WERI-Rb-1 (cell line): ENCODE measurements around the gene RAD9A.

Experiments
- DNase-seq: peaks from one replicate; pipeline ENCODE4 v3.0.0-alpha.2; 2020
- H3K27ac ChIP-seq: fragments of 250-450 bp; sonication (Bioruptor Pico); 2 replicates; pipeline ENCODE4 v1.5.1; 2020; ENCODE audit warnings: mild to moderate bottlenecking, moderate library complexity
- H3K27me3 ChIP-seq: fragments of 250-450 bp; sonication (Bioruptor Pico); 2 replicates; pipeline ENCODE4 v1.5.1; 2021; ENCODE audit warnings: mild to moderate bottlenecking, low read depth, moderate library complexity; ENCODE audit not compliant: insufficient read depth, severe bottlenecking
- H3K36me3 ChIP-seq: fragments of 250-450 bp; sonication (Bioruptor Pico); 2 replicates; pipeline ENCODE4 v1.5.1; 2020; ENCODE audit warnings: mild to moderate bottlenecking, moderate library complexity
- H3K4me3 ChIP-seq: 2 replicates; pipeline ENCODE4 v1.5.1; 2011; ENCODE audit warnings: low read depth, mild to moderate bottlenecking, control low read depth, low read length
- H3K9me3 ChIP-seq: fragments of 250-450 bp; sonication (Bioruptor Pico); 2 replicates; pipeline ENCODE4 v1.5.1; 2021; ENCODE audit warnings: mild to moderate bottlenecking, moderate library complexity; ENCODE audit not compliant: severe bottlenecking
- TF ChIP-seq, protein P1 (sequence below): IDR thresholded peaks from 2 replicates; pipeline ENCODE4 v1.5.1; 2011; ENCODE audit warnings: low read depth, mild to moderate bottlenecking, control low read depth, inconsistent platforms, low read length

RAD9A gene

DNA sequence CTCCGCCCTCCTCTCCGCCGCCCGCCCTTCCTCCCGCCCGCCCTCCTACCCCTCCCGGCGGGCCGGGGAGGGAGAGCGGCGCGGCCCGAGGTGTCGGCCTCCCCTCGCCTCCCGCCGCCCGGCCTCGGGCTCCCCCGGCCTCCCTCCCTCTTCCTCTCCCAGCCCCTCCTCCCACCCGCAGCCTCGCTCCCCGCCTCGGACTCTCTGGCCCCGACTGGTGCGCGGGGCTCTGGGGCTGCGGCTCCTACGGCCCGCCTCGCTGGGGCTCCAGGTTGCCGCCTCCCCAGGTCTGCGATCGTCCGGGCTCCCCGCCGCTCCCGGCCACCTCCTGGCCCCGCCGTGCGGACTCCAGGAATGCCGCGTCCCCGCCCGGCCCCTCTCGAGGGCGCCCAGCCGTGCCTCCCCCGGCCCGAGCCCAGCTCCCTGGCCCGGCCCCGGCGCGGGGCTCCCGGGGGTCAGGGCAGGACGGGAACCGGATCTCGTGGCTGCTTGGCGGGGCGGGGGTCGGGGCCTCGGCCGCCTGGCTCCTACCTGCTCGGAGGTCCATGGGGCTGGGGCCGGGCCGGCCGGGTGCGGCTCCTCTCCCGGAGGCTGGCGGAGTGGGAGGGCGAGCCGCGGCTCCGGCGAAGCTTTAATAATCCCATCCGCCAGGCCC lies 18.7 kb upstream of the RAD9A start, which contains the start of gene CLCF1:
CLCF1 (minus strand) TSS at position 606 of the 655 bp plus-strand sequence; CDS start at position 547, 59 bp downstream.
- DNase-seq = peak; percentile 68
- TF ChIP-seq, protein P1, sequence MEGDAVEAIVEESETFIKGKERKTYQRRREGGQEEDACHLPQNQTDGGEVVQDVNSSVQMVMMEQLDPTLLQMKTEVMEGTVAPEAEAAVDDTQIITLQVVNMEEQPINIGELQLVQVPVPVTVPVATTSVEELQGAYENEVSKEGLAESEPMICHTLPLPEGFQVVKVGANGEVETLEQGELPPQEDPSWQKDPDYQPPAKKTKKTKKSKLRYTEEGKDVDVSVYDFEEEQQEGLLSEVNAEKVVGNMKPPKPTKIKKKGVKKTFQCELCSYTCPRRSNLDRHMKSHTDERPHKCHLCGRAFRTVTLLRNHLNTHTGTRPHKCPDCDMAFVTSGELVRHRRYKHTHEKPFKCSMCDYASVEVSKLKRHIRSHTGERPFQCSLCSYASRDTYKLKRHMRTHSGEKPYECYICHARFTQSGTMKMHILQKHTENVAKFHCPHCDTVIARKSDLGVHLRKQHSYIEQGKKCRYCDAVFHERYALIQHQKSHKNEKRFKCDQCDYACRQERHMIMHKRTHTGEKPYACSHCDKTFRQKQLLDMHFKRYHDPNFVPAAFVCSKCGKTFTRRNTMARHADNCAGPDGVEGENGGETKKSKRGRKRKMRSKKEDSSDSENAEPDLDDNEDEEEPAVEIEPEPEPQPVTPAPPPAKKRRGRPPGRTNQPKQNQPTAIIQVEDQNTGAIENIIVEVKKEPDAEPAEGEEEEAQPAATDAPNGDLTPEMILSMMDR = no peak
- peak within 1 kb of the TSS; percentile 53 for H3K27ac ChIP-seq
- no peaks in the 10 kb centered on the region for H3K9me3 ChIP-seq
- no peaks in the 10 kb centered on the region for H3K36me3 ChIP-seq
- H3K4me3 ChIP-seq = peak within 1 kb of the TSS; percentile 57
- H3K27me3 ChIP-seq = no peaks in the 10 kb centered on the region

DNA sequence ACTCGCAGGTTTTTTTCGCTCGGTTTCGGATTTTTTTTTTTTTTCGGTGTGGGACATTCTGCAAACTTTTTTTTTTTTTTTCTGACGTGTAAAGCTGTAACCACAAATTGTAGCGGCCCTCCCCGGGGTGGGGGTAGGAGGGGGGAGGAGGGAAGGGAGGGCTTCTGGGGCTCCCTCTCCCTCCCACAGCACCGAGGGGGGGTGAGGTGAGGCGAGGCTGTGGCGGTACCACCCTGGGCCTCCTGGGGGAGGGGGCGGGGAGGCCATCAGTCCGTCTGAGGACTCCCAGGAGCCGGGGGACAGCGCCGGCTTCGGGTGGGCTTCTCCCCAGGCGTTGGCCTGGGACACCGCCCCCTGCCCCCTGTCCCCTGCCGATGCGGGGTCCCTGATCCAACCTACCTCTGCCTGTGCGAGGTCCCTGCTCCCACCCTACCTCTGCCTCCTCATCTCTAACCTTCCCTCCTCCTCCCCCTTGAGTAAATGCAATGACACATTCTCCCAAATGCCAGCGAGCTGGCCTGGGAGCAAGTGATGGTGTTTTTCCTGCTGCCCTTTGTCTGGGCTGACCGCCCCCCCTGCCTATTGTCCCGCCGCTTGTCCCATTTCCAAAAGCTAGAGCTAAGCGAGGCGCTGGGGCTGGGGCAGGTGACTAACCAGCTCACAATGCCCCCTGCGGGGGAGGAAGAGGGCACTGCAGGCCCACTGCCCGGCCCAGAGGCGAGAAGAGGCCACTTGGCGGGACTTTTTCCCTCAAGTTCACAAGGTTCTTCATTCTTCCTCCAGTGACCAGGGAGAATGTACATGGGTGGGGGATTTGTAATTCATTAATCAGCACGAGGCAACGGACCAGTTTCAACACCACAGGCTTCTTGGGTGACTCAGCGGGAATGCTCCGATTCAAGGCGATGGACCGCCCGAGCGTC lies 17.9 kb upstream of the RAD9A start:
- H3K9me3 ChIP-seq = no peaks in the 10 kb centered on the region
- H3K27ac ChIP-seq = peak overlapping the region; percentile 53; the same call in 1 of the 2 replicates
- peak; percentile 79 for DNase-seq
- H3K27me3 ChIP-seq = no peaks in the 10 kb centered on the region
- H3K36me3 ChIP-seq = no peaks in the 10 kb centered on the region
- H3K4me3 ChIP-seq = peak overlapping the region; percentile 57
- TF ChIP-seq, protein P1 = peak; percentile 77

DNA sequence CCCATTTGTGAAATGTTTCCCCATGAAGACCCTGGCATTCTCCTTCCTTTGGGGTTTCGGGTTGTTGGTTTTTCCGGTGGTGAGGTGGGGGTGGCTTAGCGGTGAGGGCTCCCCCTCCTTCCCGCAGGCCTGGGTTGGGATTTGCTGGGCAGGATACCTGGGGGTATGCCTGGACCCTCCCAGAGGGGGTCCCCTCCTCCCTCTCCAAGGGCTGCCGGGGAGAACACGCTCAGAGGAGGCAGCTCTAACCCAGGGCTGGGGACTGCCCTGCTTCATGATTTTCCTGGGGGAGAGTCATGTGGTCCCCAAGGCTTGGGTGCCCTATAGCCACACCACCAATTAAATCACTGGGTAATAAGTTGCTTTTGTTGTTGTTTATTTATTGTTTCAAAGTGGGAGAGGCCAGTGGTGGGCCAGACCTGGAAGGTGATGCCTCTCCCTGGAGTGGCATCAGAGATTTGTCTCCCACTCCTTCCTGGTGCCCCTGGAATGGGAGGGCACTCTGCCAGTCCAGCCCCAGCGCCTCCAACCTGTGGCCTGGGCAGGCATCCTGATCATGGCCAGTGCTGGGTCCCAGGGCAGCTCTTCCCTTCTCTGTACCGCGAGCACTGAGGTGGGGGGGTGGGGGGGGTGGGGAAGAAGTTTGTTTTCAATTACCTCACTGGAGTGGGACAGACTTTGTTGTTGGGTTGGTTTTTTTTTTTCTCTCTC lies 17.1 kb upstream of the RAD9A start:
- no peak for DNase-seq
- H3K9me3 ChIP-seq = no peaks in the 10 kb centered on the region
- TF ChIP-seq, protein P1 = no peak
- H3K36me3 ChIP-seq = no peaks in the 10 kb centered on the region
- no peak overlapping the region for H3K27ac ChIP-seq
- no peaks in the 10 kb centered on the region for H3K27me3 ChIP-seq
- no peak overlapping the region for H3K4me3 ChIP-seq

DNA sequence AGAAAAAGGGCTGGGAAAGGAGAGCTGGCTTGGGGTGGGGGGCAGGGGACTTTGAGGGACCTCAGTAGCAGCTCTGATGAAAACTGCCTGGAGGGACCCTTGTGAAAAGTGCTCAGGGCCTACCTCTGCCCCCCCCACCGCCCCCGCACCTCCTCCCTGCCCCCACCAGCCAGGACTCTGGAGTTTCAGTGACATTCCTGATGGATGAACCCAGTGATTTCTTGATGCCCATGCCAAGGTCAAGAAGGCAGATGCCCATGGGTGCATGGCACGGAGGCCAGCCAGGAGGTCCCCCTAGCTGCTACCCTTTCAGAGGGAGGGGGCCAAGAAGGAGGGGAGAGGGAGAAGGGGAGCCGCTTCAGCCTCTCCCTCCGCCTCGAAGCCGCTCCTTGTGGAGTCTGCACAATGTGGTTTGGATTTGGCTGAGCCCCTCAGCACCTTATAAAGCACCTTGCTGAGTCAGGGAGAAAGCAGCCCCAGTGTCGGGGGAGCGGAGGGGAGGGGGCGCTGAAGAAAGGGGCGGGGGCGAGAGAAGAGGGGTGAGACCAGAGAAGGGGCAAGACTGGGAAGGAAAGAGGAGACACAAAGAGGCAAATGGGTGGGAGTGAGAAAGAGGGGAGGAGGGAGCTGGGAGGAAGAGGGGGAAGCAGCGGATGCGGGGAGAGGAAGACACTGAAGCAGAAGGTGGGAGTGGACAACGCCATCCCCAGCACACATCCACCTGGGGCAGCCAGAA lies 16.3 kb upstream of the RAD9A start:
- Histone ChIP-seq H3K9me3 (no peaks in the 10 kb centered on the region), H3K4me3 (no peak overlapping the region), H3K27me3 (no peaks in the 10 kb centered on the region), H3K27ac (no peak overlapping the region), H3K36me3 (no peaks in the 10 kb centered on the region)
- TF ChIP-seq, protein P1 = no peak
- DNase-seq = no peak

DNA sequence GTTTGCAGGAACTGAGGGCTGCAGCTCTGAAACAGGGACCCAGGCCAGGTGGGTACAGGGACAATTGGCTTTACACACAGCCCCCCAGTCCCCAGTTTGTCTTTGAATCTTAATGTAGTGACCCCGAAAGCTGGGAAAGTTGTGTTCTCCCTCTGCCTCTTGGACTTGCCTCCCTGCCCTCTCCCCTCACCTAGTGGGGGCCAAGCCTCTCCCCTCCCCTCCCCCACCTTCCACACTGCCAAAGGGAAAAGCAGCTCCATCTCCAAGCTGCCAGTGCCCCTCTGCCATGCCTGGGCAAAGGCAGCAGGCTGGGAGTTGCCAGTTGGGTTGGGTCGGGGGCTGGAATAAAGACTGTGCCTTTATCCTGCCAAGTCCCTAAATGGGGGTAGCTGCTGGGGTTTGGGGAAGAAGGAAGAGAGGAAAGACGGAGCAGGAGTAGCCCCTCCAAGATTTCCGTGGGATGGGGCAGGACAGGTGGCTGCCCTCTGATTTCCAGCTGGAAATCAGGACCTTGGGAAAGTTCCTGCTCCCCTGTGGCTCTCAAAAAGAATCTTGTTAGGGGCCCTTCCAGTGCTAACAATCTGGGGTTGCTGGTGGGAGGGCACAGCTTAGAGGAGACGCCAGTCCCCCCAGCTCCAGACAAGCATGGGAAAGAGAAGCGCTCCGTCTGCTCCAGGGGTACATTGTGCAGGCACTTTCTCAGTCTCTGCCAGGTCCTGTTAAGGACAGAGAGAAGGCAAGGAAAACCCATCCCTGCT lies 15.5 kb upstream of the RAD9A start:
- Histone ChIP-seq H3K27ac (no peak overlapping the region), H3K4me3 (no peak overlapping the region), H3K9me3 (no peaks in the 10 kb centered on the region), H3K27me3 (no peaks in the 10 kb centered on the region), H3K36me3 (no peaks in the 10 kb centered on the region)
- TF ChIP-seq, protein P1 = no peak
- DNase-seq = no peak
